Ammon's horn (tissue), 1 donor: ENCODE data around the gene TMEM135.
A peak's percentile ranks its signal among the peaks of the same experiment; 100 is the strongest.
"Not testable (repeated sequence)": the region's sequence is repeated elsewhere in the genome, so short reads cannot be mapped to it uniquely, and the experiment has no call there.

ENCODE experiments used
- DNase-seq: peaks from one replicate; pipeline ENCODE4 v3.0.0-alpha.2; 2016; ENCODE audit warnings: low spot score

TMEM135 gene

GRCh38 chr11:87076874-87077429 lies 39.2 kb downstream of the TMEM135 start:
- no peak for DNase-seq

DNA sequence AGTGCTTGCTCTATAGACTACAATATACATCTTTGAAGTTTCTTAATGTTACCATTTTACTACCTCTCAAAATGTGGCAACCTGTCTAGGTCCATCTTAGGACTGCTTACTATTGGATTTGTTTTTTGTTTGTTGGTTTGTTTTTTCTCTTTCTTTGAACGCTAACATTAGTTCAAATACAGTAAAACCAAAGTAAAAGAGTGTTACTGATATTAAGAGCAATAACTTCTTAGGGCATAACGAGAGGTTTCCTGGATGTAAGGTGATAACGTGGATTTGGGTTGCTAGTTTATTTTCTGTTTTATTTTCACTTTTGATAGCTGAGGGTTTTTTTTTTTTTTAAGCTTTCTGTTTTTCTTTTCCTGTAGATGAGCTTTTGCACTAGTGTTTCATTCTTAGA lies 43.6 kb downstream of the TMEM135 start:
- no peak for DNase-seq

DNA sequence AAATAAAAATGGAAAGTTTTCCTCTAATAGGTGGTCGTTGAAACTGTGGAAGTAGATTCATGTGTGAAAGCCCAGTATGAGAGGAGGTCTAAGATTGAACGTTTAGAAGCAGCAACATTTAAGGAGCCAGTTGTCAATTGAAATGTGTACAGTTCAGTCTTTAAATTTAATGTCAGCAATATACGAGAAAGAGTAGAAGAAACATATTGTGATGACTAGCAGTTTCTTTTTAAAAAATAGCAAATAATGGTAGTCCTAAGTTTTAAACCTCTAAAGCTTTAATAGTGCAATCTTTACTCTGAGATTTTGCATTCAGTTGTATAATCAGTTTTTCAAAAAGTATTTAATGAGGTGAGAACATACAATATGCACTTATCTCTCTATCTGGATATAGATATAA lies 44.9 kb downstream of the TMEM135 start:
- no peak for DNase-seq

- DNase-seq, result no peak
Observed at GRCh38 chr11:87083029-87083428, 45.3 kb downstream of the TMEM135 start.

DNA sequence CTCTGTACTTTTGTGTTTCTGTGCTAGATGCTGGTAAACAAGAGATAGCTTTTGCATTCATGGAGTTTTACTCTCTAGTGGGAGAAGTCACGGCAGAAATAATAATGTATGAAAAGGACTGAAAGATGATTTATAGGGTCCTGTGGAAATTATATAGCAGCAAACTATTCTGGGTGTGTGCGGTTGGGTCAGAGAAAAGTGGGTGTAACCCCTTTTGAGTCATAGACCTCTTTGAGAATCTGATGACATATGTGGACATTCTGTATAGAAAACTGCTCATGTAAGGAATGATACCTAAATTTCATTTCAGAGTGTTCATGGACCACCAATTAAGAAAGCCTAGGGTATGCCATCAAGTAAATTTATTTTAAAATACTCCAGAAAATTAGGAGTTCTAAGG lies 54.4 kb downstream of the TMEM135 start:
- no peak for DNase-seq

GRCh38 chr11:87092567-87092966 lies 54.8 kb downstream of the TMEM135 start:
- no peak for DNase-seq

DNA sequence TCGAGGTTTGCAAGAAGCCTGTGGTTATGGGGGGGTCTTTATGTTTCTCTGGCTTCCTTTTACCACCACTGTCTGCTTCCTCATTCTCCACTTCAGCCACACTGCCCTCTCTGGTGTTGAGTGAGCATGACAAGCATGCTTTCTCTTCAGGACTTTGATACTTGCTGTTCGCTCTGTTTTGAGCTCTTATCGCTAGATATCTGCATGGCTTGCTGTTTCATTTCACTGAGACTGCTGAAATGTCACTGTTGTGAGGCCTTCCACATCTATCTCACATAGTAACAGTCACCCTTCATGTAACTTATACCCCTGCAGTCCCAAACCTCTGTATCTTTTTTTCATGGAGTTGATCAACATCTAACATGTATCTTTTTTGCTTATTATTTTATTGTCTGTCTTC lies 59.8 kb downstream of the TMEM135 start:
- DNase-seq, result peak; percentile 8

- DNase-seq, result no peak
Observed at GRCh38 chr11:87101956-87102580, 64.3 kb downstream of the TMEM135 start.

DNA sequence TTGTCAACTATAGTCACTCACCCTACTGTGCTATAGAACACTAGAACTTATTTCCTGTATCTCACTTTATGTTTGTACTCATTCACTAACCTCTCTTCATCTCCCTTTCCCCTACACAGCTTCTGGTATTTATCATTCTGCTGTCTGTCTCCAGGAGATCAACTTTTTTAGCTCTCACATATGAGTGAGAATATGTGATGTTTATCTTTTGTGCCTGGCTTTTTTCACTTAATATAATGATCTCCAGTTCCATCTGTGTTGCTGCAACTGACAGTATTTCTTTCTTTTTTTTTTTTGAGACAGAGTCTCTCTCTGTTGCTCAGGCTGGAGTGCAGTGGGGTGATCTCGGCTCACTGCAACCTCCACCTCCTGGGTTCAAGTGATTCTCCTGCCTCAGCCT lies 68.1 kb downstream of the TMEM135 start:
- not testable (repeated sequence) for DNase-seq

DNA sequence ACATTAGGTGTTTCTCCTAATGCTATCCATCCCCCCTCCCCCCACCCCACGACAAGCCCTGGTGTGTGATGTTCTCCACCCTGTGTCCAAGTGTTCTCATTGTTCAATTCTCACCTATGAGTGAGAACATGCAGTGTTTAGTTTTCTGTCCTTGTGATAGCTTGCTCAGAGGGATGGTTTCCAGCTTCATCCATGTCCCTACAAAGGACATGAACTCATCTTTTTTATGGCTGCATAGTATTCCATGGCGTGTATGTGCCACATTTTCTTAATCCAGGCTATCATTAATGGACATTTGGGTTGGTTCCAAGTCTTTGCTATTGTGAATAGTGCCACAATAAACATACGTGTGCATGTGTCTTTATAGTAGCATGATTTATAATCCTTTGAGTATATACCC lies 69.6 kb downstream of the TMEM135 start:
- DNase-seq, result not testable (repeated sequence)

- DNase-seq, result no peak
Observed at GRCh38 chr11:87110443-87111131, 72.9 kb downstream of the TMEM135 start.

- DNase-seq, result no peak
Observed at GRCh38 chr11:87114093-87114492, 76.4 kb downstream of the TMEM135 start.

- DNase-seq, result no peak
Observed at GRCh38 chr11:87116185-87116584, 78.5 kb downstream of the TMEM135 start.

DNA sequence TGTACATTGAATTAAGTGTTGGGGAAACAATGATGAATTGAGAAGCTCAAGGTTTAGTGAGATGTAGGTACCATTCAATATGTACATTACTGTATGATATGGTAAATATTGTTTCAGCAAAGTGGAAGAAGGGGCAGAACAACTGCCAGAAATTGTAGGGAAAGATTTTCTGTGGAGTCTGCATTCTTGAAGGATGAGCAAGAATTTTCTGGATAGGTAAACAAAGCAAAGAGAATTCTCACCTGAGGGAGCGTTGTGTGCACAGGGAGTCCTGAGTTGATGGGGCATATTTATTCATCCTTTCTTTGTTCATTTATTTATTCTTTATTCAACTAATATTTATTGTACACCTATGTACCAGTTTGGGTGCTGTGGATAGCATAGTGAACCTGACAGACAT lies 83.2 kb downstream of the TMEM135 start:
- no peak for DNase-seq

GRCh38 chr11:87122852-87123251 lies 85.1 kb downstream of the TMEM135 start:
- DNase-seq, result no peak

- no peak for DNase-seq
Observed at GRCh38 chr11:87125257-87125656, 87.5 kb downstream of the TMEM135 start.

DNA sequence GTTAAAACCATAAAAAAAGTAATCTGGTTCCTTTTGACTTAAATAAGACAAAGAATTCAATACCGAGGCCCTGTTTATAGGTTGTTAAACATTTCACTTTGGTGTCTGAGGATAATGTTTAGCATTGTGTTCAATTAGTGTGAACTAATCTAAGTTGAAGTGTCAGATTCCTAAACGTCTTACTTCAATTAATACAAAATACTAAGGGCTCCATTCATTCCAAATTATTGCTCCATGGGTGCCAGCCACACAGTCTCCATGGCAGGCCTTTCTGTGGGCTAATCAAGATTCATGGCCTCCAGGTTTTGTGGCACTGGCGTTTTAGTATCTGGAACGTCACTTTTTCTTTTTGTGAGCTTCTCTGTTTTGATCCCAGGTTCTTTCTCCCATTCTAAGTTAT lies 89.4 kb downstream of the TMEM135 start:
- DNase-seq, result no peak

DNA sequence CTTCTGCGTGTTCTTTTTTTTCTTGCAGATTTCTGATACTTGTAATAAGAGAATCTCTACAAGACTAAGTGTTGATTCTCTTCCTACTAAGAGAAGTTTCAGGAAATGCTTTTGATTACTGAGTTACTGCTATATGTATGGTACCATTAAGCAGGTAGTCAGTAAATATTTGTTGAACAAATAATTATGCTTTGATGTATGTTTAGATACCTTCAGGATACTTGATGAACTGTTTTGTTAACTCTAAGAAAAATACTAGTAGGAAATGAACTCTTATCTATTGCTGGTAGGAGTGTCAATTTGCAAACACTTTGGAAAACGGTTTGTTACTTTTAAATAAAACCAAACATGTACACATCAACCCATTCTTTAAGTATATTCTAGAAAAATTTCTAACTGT lies 90.6 kb downstream of the TMEM135 start:
- DNase-seq, result no peak

DNA sequence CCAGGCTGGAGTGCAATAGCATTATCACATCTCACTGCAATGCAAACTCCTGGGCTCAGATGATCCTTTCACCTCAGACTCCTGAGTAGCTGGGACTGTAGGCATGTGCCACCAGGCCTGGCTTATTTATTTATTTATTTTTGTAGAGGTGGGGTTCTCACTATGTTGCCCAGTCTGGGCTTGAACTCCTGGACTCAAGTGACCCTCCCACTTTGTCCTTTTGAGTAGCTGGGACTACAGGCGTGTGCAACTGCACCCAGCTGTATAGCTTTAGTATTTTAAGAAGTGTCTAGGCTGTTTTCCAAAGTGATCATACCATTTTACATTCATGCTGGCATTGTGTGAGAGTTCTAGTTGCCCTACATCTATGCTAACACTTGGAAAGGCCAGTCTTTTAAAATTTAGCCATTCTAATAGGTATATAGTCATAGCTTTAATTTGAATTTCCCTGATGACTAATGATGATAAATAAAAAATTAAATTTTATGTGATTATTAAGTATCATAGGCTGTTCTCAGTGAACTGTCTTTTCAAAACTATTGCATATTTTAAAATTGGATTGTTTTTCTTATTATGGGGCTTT lies 96.9 kb downstream of the TMEM135 start:
- no peak for DNase-seq

DNA sequence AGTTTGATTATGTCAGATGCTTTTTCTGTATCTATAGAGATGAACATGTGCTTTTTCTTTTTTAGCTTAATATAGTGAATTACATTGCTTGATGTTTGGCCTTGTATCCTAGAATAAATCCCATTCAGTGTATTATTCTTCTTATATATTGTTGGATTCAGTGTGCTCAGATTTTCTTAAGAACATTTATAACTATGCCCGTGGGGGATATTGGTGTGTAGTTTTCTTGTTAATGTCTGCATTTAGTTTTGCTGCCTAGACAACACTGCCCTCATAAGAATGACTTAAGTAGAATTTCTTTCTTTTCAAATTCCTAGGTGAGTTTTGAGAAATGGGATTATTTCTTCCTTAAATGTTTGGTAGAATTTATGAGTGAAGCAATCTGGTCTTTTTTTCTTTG lies 98.5 kb downstream of the TMEM135 start:
- DNase-seq, result no peak

GRCh38 chr11:87137711-87138110 lies 100.0 kb downstream of the TMEM135 start:
- no peak for DNase-seq

- DNase-seq, result no peak
Observed at GRCh38 chr11:87139475-87139874, 101.7 kb downstream of the TMEM135 start.

DNA sequence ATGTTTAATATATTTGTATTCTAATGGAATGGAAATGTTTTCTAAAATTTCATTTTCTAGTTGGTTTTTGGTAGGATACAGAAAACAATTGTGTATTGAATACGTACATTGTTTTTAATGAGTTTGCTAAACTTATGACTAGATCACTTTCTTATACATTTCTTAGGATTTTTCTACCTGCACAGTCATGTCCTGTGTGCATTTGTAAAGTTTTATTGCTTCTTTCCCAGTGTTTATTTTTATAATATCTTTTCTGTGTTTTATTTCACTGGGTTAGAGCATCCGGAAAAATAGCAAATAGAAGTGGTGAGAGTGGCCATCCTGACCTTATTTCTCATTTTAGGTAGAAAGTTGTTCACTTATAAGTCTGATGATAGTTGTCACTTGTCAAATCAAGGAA lies 103.6 kb downstream of the TMEM135 start:
- no peak for DNase-seq
